ENCODE measurements around the gene GTPBP2. TPM values are rescaled to one million over a fixed set of nuclear protein-coding genes. Genes with fewer than 3 reads are reported as not detected.
A peak's percentile ranks its signal among the peaks of the same experiment; 100 is the strongest.

The GTPBP2 gene
- total RNA-seq, 2 donors from 2014 or later = 15.7 to 20.7 TPM

- Histone ChIP-seq H3K27me3 (no peaks in the 10 kb centered on the region), H3K36me3 (peaks cover 43% of the 10 kb centered on the region), H3K4me1 (peaks cover 0 to 8% of the 10 kb centered on the region in 2 donors), H3K9me3 (no peaks in the 10 kb centered on the region), H3K27ac (no peak overlapping the region), H3K4me3 (no peak overlapping the region)
- no peak for DNase-seq (ENCODE audit: low spot score)
- TF ChIP-seq CTCF (IDR thresholded peaks at IDR 0.05) = no peak
Measured at GRCh38 chr6:43582911-43583310, 46.2 kb downstream of the GTPBP2 start.

GRCh38 chr6:43579171-43579570, 49.9 kb downstream of the GTPBP2 start:
- no peak overlapping the region for H3K27ac ChIP-seq
- peaks cover 18% of the 10 kb centered on the region for H3K36me3 ChIP-seq
- no peaks in the 10 kb centered on the region for H3K9me3 ChIP-seq
- H3K4me3 ChIP-seq = no peak overlapping the region
- H3K27me3 ChIP-seq = no peaks in the 10 kb centered on the region
- peaks cover 0 to 31% of the 10 kb centered on the region in 2 donors for H3K4me1 ChIP-seq
- DNase-seq (ENCODE audit: low spot score) = no peak
- no peak for TF ChIP-seq CTCF (IDR thresholded peaks at IDR 0.05)

GRCh38 chr6:43578748-43579147, 50.3 kb downstream of the GTPBP2 start:
- Histone ChIP-seq H3K27me3 (no peaks in the 10 kb centered on the region), H3K4me1 (peaks cover 0 to 31% of the 10 kb centered on the region in 2 donors), H3K36me3 (peaks cover 14% of the 10 kb centered on the region), H3K27ac (no peak overlapping the region), H3K4me3 (no peak overlapping the region), H3K9me3 (no peaks in the 10 kb centered on the region)
- no peak for DNase-seq (ENCODE audit: low spot score)
- TF ChIP-seq CTCF (IDR thresholded peaks at IDR 0.05) = no peak

- H3K27me3 ChIP-seq = no peaks in the 10 kb centered on the region
- H3K27ac ChIP-seq = peak within 1 kb of the TSS; percentile 81 to 86
- DNase-seq (ENCODE audit: low spot score) = peak; percentile 89
- peaks cover 0 to 31% of the 10 kb centered on the region in 2 donors for H3K4me1 ChIP-seq
- no peaks in the 10 kb centered on the region for H3K9me3 ChIP-seq
- peak within 1 kb of the TSS; percentile 83 to 93 for H3K4me3 ChIP-seq
- TF ChIP-seq CTCF (IDR thresholded peaks at IDR 0.05) = no peak
- H3K36me3 ChIP-seq = peaks cover 7% of the 10 kb centered on the region
Measured at GRCh38 chr6:43575772-43576551, 53.1 kb downstream of the GTPBP2 start, which contains the start of the genes POLH and XPO5. POLH (plus strand) TSS chr6:43576185; CDS start chr6:43582320, 6,135 bp downstream. XPO5 (minus strand) TSS chr6:43576038; CDS start chr6:43575864, 174 bp downstream.

- H3K36me3 ChIP-seq = peaks cover 13% of the 10 kb centered on the region
- H3K27ac ChIP-seq = peak overlapping the region; percentile 81 to 86
- no peak for TF ChIP-seq CTCF (IDR thresholded peaks at IDR 0.05)
- H3K9me3 ChIP-seq = no peaks in the 10 kb centered on the region
- peaks cover 0 to 31% of the 10 kb centered on the region in 2 donors for H3K4me1 ChIP-seq
- DNase-seq (ENCODE audit: low spot score) = no peak
- H3K27me3 ChIP-seq = no peaks in the 10 kb centered on the region
- H3K4me3 ChIP-seq = peak overlapping the region; percentile 83 to 93
Measured at GRCh38 chr6:43575105-43575771, 53.8 kb downstream of the GTPBP2 start.
